Measurements from ENCODE around the gene ZNF189.
A peak's percentile ranks its signal among the peaks of the same experiment; 100 is the strongest.

The ZNF189 gene

GRCh38 chr9:101398068-101398929, at the start of gene ZNF189, which contains the start of gene MRPL50:
ZNF189 (plus strand) TSS chr9:101398851; CDS start chr9:101399157, 306 bp downstream.
MRPL50 (minus strand) TSS chr9:101398618; CDS start chr9:101398592, 26 bp downstream.
- peak; percentile 94 for DNase-seq (ENCODE audit: low spot score)

GRCh38 chr9:101350285-101350684, 48.4 kb upstream of the ZNF189 start:
- DNase-seq (ENCODE audit: low spot score) = no peak

GRCh38 chr9:101352892-101353463, 45.7 kb upstream of the ZNF189 start:
- DNase-seq (ENCODE audit: low spot score) = no peak

- no peak for DNase-seq (ENCODE audit: low spot score)
Measured at GRCh38 chr9:101353683-101354082, 45.0 kb upstream of the ZNF189 start.

GRCh38 chr9:101354143-101354764, 44.4 kb upstream of the ZNF189 start:
- DNase-seq (ENCODE audit: low spot score) = no peak

- no peak for DNase-seq (ENCODE audit: low spot score)
Measured at GRCh38 chr9:101354765-101355708, 43.6 kb upstream of the ZNF189 start.

- no peak for DNase-seq (ENCODE audit: low spot score)
Measured at GRCh38 chr9:101356619-101357018, 42.0 kb upstream of the ZNF189 start.

GRCh38 chr9:101359679-101360078, 39.0 kb upstream of the ZNF189 start:
- DNase-seq (ENCODE audit: low spot score) = no peak

GRCh38 chr9:101360647-101361046, 38.0 kb upstream of the ZNF189 start:
- no peak for DNase-seq (ENCODE audit: low spot score)

- no peak for DNase-seq (ENCODE audit: low spot score)
Measured at GRCh38 chr9:101362450-101362849, 36.2 kb upstream of the ZNF189 start.

GRCh38 chr9:101365181-101365580, 33.5 kb upstream of the ZNF189 start:
- no peak for DNase-seq (ENCODE audit: low spot score)

GRCh38 chr9:101366038-101366756, 32.5 kb upstream of the ZNF189 start:
- DNase-seq (ENCODE audit: low spot score) = no peak

GRCh38 chr9:101367323-101367722, 31.3 kb upstream of the ZNF189 start:
- DNase-seq (ENCODE audit: low spot score) = no peak

GRCh38 chr9:101369286-101369685, 29.4 kb upstream of the ZNF189 start:
- no peak for DNase-seq (ENCODE audit: low spot score)

GRCh38 chr9:101369884-101370531, 28.6 kb upstream of the ZNF189 start:
- DNase-seq (ENCODE audit: low spot score) = no peak

- DNase-seq (ENCODE audit: low spot score) = no peak
Measured at GRCh38 chr9:101371813-101372212, 26.8 kb upstream of the ZNF189 start.

GRCh38 chr9:101372327-101373118, 26.1 kb upstream of the ZNF189 start:
- no peak for DNase-seq (ENCODE audit: low spot score)

- no peak for DNase-seq (ENCODE audit: low spot score)
Measured at GRCh38 chr9:101375546-101375945, 23.1 kb upstream of the ZNF189 start.

- peak; percentile 2 for DNase-seq (ENCODE audit: low spot score)
Measured at GRCh38 chr9:101376111-101376848, 22.4 kb upstream of the ZNF189 start.

Data from AG08396 (cell line).